HUDEP-2 (cell line): ENCODE measurements around the gene MORN1.
A peak's percentile ranks its signal among the peaks of the same experiment; 100 is the strongest.

Source experiments
- DNase-seq, 76 experiments: peaks; one replicate each; lab custom pipeline; 2025; ENCODE audit not compliant: unreplicated experiment in 76 of 76; lab: John Stamatoyannopoulos, UW

MORN1 gene

DNA sequence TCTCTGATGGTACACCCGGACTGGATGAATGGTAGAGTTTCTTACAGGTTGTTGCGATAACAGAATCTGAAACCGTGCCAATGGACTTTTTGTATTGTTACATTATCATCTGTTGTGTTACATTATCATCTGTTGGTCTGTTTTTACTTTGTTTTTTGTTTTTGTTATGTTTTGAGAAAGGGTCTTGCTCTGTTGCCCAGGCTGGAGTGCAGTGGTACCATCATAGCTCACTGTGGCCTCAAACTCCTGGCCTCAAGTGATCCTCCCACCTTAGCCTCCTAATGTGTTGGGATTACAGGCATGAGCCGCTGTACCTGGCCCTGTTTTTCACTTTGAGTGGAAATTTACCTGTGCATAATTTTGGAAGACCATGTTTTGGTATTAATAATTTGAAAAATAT is 31.2 kb upstream of the MORN1 start:
- DNase-seq, result no peak

DNA sequence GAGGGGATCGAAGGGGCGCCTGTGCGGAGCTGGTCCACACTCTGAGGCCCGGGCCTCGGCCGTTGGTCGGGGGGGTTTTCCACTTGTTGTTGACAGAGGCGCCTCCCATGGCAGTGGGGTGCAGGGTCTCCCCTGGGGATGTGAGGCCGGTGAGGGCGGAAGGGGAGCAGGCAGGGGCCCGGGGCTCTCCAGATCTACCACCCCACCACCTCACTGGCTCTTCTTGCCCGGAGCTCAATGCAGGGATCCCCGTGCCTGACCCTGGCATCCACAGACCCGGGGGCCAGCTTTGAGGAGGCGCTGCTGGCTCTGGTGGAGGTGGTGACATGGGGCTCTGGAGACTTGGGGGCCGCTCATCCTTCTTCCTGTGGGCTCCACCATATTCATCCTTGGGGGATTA is 28.1 kb upstream of the MORN1 start:
- no peak for DNase-seq

DNA sequence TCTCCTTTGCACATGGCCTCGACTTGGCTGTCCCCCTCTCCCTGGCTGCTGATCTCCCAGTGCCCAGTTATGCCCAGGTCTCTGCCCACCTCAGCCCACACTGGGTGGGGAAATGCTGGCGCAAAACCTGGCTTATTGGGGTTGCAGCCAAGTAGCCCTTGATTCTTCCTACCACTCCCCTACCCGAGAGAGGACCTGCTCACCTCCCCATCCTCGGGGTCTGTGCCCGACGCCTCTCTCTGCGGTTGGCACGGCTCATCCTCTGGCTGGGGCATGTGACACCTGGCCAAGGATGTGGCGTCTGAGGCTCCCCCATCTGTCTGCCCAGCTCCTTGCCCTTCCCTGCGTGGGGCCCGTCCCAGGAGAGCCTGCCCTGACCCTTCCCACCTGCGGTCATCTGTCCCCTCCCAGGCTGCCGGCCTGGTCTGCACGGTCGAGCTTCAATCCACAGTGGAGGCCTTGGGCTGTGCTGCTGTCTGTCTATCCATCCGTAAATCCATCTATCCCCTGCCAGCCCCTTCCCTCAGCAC is 27.5 kb upstream of the MORN1 start:
- no peak for DNase-seq

DNA sequence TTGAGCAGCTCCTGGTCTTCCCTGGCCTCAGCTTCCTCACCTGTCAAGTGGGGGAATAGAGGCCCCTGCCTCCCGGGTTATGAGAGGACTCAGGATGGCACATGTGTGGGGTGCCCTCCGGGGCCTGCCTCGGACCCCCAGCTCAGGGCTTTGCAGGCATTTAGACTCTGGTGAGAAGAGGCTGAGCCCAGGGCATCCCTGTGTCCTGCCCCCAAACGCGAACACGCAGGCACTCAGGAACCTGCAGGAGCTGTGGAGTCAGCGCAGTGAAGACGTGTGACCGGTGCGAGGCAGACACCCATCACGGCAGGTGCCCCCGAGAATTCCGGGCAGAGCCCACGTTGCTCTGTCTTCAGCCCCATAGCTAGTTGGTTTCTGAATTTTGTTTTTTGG is 26.5 kb upstream of the MORN1 start:
- DNase-seq, result no peak

DNA sequence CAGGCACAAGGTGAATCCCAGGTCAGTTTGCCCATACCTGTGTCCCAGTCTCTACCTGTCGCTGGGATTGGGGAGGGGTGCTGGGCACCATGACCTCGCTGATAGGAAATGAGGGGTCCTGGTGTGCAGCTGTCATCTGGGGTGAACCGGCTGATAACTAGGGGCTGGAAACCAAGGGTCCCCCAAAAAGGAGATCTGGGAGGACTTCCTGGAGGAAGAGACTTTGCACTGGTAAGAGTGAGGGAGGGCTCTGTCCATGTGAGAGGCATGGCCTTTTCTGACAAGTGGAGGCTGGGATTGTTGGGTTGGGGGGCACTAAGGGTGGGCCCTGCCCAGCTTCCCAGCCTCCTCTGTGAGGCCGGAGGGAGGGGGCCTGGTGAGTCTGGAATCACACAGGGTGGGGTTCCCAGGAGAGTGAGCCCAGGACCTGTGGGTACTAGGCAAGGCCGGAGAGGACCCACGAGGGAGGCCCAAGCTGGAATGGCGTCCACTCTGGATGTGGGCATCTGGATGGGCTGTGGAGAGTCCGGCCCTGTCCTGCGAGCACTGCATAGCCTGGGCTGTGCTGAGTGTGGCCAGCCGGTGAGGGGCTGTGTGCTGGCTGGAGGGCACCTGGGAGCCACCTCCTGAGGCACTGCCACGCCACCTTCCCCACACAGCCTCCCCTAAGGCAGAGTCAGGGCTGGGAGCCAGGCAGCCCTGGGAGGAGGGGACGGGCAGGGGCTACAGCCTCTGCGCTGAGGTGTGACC is 25.9 kb upstream of the MORN1 start:
- DNase-seq, result no peak

DNA sequence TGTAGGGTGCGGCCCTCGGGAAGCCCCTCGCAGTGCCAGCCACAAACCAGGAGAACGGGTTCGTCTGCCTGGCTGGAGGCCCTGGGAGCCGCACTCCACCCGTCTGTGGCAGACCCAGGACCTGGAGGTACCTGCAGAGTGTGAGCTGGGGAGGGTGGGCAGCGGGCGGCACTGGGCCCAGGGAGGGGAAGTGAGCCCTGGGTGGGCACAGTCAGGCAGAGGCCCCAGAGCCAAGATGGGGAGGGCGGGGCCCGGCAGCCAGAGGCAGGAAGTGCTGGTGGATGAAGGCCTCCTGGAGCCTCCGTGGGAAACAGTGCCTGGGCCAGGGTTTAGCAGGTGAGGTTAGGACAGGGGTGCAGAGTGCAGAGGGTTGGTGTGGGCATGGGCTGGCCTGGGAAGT is 25.0 kb upstream of the MORN1 start:
- DNase-seq, result no peak

DNA sequence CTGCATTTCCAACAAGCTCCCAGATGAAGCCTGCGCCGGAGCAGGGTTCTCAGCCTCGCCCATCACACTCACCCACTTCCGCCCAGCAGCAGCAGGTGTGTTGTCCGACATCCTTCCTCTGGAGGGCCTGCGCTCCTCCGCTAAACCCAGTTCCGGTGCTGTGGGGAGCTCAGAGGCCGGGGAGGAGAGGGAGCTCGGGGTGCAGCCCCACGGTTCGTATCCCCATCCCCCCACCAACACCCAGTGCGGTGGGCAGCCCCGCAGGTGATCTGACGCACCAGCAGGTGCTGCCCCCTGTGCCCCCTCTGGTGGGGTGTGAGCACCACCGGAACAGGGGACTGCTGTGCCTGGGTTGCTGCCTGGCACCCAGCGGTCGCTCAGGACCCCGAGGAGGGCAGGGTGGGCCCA is 24.5 kb upstream of the MORN1 start:
- no peak for DNase-seq

DNA sequence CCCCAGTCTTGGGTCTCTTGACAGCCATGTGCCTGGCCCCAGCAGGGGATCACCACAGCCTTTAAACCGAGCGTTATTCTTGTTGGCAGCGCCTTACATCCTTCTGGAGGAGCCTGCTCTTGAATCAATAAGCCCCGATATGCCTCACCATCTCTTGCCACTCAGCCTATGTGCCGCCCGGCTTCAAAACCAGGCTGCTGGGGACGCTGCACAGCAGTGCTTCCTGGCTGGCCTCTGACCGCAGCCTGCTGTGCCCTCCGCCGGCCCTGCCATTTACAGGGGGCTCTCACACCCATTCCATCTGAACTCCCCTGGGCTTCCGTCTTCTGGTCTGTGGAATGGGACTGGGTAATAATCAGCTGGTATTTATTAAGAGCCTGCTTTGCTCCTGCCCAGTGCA is 24.0 kb upstream of the MORN1 start:
- DNase-seq, result no peak

DNA sequence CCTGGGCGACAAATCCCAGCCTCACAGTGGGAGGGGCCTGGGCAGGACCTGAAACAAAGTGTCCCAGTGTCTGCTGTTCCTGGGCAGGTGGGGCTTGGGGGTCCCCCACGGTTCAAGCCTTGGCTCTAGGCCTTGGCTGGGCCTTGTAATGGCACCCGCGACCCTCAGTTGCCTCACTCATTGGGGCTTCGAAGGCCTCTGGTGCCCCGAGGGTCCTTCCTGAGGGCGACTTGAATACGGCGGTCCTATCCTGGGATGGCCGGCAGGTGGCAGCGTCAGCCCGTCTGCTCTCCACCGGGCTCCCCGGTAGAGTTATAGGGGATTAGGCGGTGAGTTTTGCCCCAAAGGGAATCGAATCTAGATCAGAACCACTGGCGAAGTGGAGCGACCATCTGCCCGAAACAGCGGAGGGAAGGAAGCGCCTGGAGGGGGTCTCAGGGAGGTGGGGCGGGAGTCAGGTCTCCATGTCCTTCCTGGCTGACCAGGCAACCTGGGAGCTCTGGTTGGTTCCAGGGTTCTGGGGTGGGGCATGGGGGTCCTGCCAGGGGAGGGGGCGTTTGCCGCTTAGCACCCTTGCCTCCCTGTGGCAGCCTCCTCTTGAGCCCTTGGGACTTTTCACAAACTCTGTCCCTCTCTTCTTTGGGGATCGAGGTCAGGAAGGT is 23.1 kb upstream of the MORN1 start:
- DNase-seq, result peak in 67 of 76 experiments; percentile 7 to 82 (median 51)

DNA sequence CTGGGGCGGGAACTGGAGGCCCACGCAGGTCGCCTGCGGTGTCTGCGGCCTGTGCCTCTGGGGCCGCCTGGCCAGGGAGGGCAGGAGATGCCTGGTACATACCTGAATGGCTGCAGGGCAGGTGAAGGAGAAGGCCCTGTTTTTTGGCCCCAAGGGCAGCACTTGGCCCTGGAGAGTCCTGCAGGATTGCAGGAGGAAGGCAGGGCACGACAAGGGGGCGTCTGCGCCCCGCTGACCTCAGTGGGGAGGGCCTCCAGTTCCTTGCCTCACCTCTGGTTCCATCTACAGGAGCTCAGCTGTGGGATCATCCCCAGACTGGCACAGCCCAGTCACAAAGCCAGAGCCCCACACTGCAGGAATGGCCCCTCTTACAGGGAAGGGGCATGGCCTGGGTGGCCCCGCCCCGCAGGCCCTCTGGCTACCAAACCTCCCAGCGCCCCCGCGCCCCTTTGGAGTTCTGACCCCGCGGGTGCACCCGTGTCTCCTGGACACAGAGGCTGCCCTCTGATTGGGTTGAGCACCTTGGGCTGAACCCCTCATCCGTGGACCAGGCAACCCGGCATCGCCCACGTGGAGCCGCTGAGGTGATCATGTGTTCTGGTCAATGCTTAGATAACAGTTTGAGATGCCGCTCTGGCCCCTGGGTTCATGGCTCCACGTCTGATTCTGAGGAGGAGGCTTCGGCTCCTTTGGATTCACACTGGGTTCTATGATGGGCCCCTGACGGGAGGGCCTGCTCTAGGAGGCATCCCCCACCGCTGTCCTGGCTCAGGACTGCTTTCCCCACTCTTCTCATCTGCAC is 22.3 kb upstream of the MORN1 start:
- DNase-seq, result peak in 24 of 76 experiments; percentile 2 to 64 (median 40)

DNA sequence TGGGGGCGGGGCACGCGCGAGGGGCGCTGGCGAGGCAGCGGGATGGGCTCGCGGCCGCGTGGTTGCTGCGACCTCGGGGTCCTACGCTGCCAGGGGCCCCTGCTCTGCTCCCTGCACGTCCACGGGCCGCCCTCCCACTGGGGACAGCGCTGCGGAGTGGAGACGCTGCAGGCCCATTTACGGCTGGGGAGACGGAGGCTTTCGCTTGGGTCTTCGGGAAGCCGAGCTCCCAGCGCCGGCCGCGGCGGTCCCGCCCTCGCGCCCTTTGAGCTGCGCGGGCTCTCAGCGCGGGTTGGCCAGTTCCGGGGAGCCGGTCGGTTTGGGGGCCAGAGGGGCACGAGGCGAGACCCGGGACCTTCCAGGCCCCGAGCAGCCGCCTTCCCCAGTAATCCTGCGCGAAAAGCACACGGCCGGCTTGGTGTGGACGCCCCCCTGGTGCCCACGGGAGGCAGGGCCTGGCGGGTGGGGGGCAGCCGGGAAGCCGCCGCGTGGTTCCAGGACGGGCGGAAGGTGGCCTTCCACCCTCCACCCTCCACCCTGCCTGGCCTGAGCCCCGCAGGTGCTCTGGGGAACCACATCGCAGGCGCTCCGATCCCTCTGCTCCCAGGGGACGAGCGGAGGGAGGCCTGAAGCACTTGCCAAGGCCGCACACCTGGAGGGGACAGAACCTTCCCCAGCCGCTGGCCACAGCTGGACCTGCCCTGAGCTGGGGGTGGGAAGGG is 21.6 kb upstream of the MORN1 start:
- DNase-seq, result peak in 21 of 76 experiments; percentile 21 to 90 (median 55)

DNA sequence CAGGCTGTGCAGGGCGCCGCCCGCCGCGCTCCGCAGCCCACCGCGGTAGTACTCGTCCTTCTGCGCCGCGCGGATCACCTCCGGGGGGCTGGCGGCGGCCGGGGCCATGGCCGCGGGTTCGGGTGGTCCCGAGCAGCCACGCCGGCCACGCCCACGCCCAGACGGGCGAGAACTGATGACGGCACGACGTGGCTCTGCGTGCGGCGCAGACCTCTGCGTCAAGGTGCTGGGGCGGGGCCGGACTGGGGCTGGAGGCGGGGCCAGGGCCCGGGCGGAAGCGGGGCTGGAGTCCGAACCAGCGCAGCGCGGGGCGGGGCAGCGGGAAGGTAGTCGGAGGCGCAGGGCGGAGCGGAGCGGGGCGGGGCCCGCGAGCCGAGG is 21.0 kb upstream of the MORN1 start, which contains the start of gene PEX10:
TSS of gene PEX10 (minus strand) at position 170 of the 378 bp plus-strand sequence. CDS start at position 108, 62 bp downstream.
- DNase-seq, result peak in 74 of 76 experiments; percentile 50 to 98 (median 95)

DNA sequence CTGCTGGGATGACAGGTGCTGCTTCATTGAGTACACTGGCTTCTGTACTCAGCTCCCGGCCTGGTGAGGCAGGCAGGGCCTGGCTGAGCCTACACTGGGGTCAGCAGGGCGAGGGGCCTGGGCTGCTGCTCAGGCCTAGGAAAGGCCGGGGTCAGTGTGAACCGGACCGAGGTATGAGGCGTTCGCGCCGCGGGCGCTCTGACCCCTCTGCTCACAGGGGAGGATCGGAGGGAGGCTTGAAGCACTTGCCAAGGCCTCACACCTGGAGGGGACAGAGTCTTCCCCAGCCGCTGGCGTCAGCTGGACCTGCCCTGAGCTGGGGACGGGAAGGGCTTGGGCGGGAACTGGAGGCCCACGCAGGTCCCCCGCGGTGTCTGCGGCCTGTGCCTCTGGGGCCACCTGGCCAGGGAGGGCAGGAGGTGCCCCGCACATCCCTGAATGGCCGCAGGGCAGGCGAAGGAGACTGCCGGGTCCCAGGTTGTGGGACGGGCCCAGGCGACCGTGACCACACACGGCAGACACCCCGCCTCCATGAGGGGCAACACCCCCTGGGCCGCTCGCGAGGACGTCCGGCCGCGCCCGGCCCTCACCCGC is 20.5 kb upstream of the MORN1 start:
- DNase-seq, result peak in 12 of 76 experiments; percentile 27 to 73 (median 54)

DNA sequence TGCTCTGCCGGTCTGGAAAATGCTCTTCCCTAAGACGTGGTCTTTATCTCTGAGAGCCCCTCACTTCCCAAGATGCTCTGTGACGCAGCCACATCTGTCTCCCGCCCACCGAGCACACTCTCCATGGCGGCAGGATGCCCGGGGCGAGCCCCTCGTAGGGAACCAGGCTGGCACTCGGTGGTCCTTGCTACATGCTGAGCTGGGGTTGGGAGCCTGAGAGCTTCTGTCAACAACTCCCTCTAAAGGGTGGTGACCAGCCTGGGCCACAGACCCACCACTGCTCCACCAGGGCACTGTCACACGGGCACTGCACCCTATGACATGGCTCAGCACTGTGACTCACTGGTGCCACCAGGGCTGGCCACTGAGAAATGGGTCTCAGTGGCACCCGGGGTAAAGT is 18.4 kb upstream of the MORN1 start:
- DNase-seq, result no peak

DNA sequence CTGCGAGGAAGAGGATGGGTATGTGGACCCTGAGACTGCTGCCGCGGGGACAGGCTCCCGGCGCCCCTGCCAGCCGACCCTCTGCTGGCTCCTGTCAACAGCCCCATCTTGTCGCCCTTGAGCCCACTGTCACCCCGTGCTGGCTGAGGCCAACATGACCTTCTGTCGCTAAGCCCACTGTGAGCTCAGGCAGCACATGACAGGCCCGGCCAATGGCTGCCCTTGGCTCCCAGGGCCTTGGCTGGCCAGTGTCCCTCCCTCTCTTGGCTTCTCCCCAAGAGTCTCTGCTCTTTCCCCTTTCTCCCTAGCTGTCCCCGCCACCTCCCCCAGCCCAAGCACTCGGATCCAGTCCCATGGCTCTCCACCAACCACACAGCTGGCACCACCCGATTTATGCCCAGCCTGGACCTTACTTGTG is 17.5 kb upstream of the MORN1 start:
- DNase-seq, result no peak

DNA sequence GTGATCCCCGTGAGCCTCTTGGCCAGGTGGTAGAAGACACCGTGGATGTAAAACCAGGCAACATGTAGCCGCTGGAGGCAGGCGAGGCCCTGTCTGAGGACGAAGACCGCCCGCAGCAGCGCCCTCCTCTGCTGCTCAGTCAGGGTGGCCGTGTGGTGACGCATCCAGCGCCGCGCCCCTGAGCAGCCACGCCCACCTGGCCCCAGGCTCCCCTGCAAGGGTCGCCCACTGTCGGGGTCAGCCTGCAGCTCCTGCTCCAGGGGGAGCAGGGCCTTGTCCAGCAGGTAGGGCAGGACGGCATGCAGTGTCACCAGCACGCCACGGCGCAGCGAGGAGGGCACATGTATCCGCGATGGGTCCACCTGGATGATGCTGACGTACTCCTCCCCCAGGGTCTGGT is 17.1 kb upstream of the MORN1 start:
- no peak for DNase-seq

DNA sequence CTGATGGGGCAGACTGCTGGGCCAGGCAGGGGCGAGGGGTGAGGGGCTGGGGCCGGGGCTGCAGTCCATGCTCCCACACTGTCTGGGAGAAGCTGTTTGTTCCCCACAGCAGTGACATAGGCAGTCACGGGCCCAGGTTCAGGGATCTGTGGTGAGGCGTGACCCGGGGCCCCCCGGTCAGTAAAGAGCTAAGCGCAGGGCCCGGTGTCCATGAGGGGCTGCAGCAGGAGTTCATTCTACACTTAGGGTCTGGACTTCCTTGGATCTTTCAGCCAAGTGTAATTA is 16.6 kb upstream of the MORN1 start:
- no peak for DNase-seq

DNA sequence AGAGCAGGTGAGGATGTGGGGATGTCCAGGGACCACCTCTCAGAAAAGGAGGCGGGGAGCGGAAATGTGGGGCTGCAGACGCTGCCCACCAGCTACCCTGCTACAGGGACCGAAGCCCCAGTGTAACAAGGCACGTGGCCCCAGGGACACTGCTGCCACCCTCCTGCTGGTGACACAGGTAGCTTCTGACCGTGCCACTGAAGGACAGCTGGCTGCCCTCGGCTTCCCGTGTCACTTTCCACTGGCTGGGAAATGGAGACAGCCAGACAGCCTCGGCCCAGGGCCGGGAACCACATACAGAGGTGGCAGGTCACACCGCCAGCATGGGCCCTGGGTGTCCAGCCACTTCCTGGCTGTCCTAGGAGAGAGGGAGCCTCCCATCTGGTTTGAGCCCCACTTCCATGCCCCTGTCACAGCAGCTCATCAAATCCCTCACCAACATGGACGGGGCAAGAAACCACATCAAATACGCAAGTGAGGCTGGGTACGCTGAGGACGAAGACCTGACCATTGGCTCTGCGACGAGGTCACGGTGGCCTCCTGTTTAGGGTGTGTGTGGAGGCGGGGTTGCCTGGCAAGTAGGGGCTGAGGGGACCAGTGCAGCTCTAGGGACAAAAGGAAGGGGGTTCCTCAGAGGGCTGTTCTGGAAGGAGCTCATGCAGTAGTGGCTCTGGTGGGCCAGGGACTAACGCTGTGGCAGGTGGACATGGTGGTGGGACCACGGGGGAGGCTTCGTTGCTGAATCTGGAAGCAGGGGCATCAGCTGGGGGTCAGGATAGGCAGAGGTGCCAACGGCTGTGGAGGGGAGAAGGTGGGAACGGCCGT is 16.0 kb upstream of the MORN1 start:
- no peak for DNase-seq

DNA sequence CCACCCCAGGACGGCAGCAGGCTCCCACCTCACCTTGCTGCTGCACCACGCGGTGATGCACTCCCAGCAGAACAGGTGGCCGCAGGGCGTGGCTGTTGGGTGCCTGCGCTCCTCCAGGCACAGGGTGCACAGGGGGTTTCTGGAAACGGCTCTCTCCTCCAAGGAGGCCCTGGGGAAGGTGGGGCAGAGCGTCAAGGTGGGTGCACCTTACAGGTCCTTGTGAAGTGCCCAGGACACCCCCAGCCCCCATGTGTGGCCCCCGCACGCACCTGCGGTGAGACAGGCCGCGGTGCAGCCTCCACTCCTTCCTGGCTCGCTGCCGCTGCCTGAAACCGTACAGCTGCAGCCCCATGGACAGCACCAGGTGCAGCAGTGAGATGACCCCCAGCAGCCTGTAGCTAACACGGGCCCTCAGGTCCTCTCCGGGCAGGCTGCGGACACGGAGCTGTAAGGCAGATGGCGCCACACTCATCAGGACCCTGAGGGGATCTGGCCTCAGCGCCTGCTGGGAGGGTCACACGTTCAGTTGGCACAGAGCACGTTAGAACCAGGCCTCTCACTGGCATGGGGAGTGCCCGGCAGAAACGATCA is 15.2 kb upstream of the MORN1 start:
- no peak for DNase-seq
